Vagina (tissue), 2 donors: Measurements from ENCODE around the gene ABCA2.

Experiments
- CTCF ChIP-seq, 3 experiments: fragments of 450-650 bp in 2 of 3; fragments of 200-600 bp in 1 of 3; sonication (generic) in 1 of 3; IDR thresholded peaks; one replicate each; pipeline ENCODE4 v1.5.1; 2017 to 2019; ENCODE audit warnings: antibody characterized with exemption in 3 of 3, mild to moderate bottlenecking in 2 of 3, moderate library complexity in 2 of 3
- POLR2A ChIP-seq, 2 donors: fragments of 450-650 bp; IDR thresholded peaks; one replicate each; pipeline ENCODE4 v1.6.1; 2017; ENCODE audit warnings: antibody characterized with exemption in 2 of 2, mild to moderate bottlenecking in 2 of 2, moderate library complexity in 2 of 2
- POLR2AphosphoS5 ChIP-seq, 2 donors: sonication (generic); formaldehyde crosslinking; IDR thresholded peaks; one replicate each; pipeline ENCODE4 v1.9.0; 2017; ENCODE audit warnings: antibody characterized with exemption in 2 of 2, mild to moderate bottlenecking in 2 of 2, low read depth in 1 of 2; ENCODE audit not compliant: insufficient read depth in 1 of 2

DNA sequence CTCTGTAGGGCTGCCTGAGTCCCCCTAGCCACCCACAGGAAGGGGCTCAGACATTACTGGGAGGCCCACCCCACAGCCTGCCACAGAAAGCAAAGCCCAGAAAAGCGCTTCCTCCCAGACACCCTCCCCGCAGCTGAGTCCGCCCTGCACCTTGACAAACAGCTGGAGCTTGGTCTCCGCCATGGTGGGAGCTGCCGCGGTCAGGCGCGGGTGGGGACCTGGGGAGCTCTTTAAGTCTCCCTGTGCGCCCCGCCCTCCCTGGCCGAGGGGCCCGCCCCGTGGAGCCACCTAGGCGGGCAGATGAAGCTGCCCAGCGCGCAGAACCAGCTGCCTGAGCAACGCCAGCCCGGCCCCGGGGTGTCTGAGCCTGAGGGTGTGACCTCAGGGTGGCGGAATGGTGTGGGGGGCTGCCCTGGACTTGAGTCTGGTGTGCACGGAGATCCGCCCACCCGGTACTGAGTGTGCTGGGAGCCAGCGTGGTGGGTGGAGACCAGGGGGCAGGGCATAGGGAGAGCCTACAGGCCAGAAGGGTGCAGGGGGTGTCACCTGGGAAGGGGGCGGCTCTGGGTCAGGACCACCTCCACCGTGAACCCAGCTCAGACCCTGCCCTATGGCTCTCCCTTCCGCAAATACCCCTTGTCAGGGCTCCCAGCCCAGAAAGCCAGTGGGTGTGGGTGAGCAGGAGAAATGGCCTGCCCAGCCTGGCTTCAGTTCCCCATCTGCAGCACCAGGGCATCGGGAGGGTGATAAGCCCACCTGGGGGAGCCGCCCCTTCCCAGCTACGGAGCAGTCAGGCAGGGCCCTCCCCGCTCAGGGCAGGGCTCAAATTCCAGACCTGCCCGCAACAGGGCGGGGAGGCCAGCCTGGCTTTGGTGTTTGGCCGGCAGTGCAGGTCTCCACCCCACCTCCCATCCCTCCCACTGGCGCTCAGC lies 31.4 kb downstream of the ABCA2 start, which contains the start of gene CLIC3:
- peak in 1 of 2 donors; percentile 26 for TF ChIP-seq POLR2AphosphoS5 (IDR thresholded peaks at IDR 0.05; ENCODE audit: insufficient read depth in 1 of 2, low read depth in 1 of 2)
- no peak for TF ChIP-seq POLR2A (IDR thresholded peaks at IDR 0.05)
- TF ChIP-seq CTCF (IDR thresholded peaks at IDR 0.05) = no peak
